ENCODE results near the gene PI4KA.
"Not testable (repeated sequence)": the region's sequence is repeated elsewhere in the genome, so short reads cannot be mapped to it uniquely, and the experiment has no call there.

Gene PI4KA

DNA sequence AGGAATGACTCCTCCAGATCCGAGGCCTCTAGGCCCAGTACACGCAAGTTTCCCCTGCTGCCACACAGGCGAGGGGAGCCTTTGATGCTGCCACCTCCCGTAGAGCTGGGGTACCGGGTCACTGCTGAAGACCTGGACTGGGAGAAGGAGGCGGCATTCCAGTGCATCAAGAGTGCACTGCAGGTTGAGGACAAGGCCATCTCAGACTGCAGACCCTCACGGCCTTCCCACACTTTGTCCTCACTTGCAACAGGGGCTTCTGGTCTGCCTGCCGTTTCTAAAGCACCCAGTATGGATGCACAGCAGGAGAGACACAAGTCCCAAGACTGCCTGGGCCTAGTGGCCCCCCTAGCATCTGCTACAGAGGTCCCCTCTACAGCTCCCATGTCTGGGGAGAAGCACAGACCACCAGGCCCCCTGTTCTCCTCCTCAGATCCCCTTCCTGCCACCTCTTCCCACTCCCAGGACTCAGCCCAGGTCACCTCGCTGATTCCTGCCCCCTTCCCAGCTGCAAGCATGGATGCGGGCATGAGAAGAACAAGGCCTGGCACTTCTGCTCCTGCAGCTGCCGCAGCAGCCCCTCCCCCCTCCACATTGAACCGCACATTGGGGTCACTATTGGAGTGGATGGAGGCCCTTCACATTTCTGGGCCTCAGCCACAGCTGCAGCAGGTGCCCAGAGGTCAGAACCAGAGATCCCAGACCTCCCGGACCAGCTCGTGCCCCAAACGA lies 167.9 kb downstream of the PI4KA start:
- DNase-seq (ENCODE audit: low read depth in 1 of 2, low spot score in 1 of 2): not testable (repeated sequence)

DNA sequence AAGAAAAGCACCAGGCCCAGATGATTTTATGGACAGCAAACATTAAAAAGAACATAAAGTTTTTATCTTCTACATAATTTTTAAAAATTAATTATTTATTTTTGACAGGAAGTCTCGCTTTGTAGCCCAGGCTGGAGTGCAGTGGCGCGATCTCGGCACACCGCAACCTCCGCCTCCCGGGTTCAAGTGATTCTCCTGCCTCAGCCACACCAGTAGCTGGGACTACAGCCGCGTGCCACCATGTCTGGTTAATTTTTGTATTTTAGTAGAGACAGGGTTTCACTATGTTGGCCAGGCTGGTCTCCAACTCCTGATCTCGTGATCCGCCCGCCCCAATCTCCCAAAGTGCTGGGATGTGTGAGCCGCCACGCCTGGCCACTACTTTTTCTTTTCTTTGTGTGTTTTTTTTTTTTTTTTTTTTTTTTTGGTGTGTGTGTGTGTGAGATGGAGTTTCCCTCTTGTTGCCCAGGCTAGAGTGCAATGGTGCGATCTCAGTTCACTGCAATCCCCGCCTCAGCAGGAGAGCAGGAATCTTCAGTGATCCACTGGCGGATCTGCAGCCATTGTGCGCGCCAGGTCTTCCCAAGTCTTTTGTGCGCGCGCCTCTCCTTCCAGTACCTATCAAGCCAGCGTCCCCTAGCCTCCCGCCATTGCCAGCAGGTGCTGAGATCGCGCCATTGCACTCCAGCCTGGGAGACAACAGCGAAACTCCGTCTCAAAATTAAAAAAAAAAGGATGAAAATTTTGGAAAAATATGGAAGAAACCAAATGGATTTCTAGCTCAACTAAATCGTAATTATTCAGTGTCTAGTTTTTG lies 171.0 kb downstream of the PI4KA start:
- not testable (repeated sequence) for DNase-seq (ENCODE audit: low read depth in 1 of 2, low spot score in 1 of 2); H3K27ac ChIP-seq (replicated peaks); H3K4me3 ChIP-seq (replicated peaks; ENCODE audit: insufficient read depth, low read length); H3K27me3 ChIP-seq (ENCODE audit: insufficient read depth, poor library complexity, severe bottlenecking)

More for the DNA sequence above, 167.9 kb downstream of the PI4KA start:
- not testable (repeated sequence) for H3K27ac ChIP-seq (replicated peaks); H3K27me3 ChIP-seq (ENCODE audit: insufficient read depth, poor library complexity, severe bottlenecking); H3K4me3 ChIP-seq (replicated peaks; ENCODE audit: insufficient read depth, low read length)

DNA sequence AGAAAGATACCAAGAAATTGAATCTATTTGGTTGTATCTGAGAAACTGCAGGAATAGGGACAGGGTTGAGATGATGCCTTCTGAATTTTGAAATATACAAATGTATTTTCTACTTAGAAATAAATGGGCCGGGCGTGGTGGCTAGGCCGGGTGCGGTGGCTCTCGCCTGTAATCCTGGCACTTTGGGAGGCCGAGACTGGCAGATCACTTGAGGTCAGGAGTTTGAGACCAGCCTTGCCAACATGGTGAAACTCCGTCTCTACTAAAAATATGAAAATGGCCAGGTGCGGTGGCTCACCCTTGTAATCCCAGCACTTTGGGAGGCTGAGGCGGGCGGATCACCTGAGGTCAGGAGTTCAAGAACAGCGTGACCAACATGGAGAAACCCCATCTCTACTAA lies 172.8 kb downstream of the PI4KA start:
- not testable (repeated sequence) for H3K27me3 ChIP-seq (ENCODE audit: insufficient read depth, poor library complexity, severe bottlenecking); H3K27ac ChIP-seq (replicated peaks); H3K4me3 ChIP-seq (replicated peaks; ENCODE audit: insufficient read depth, low read length); DNase-seq (ENCODE audit: low read depth in 1 of 2, low spot score in 1 of 2)

DNA sequence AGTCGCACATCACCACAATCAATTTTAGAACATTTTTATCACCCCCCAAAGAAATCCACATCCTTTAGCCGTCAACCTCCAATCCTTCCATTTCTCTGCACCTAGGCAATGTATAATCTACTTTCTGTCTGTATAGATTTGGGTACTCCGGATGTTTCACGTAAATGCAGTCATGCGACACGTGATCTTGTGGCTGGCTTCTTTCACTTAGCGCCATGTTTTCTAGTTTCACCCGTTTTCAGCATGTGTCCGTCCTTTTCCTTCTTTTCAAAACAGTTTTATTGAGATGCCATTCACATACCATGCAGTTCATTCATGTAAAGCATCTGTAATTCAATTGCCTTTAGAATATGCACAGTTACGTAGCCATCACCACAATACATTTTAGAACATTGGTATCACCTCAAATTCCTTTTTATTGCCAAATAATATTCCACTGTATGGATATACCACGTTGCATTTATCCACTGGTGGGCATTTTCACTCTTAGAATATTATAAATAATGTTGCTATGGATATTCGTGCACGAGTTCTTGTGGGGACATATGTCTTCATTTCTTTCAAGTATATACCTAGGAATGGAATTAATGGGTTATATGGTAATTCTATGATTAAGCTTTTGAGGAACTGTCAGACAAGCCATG lies 179.7 kb downstream of the PI4KA start:
- H3K27ac ChIP-seq (replicated peaks); H3K4me3 ChIP-seq (replicated peaks; ENCODE audit: insufficient read depth, low read length); H3K27me3 ChIP-seq (ENCODE audit: insufficient read depth, poor library complexity, severe bottlenecking); DNase-seq (ENCODE audit: low read depth in 1 of 2, low spot score in 1 of 2): not testable (repeated sequence)

DNA sequence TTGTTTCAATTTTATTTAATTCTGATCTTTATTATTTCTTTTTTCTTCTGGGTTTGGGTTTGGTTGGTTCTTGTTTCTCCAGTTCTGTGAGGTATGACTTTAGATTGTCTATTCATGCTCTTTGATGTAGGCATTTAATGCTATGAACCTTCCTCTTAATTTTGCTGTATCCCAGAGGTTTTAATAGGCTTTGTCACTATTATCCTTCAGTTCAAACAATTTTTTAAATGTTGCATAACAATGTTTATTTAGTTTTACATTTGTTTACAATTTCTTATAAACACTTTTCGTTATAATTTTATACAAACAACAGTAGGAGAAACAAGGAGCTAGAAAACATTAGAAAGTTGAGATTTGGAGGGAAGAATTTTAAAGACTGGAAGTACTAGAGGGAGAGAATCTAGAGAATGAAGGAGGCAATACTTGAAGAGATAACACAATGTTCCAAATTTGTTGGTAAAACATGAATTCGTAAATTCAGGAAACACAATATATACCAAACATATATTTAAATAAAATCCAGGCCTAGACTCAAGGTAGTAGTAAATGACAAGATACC lies 180.8 kb downstream of the PI4KA start:
- no peak for DNase-seq (ENCODE audit: low read depth in 1 of 2, low spot score in 1 of 2)
- Histone ChIP-seq H3K27me3 (ENCODE audit: insufficient read depth, poor library complexity, severe bottlenecking) (peaks cover 9% of the 10 kb centered on the region), H3K4me3 (replicated peaks; ENCODE audit: insufficient read depth, low read length) (no peak overlapping the region), H3K27ac (replicated peaks) (no peak overlapping the region)
- TF ChIP-seq POLR2AphosphoS5 (IDR thresholded peaks at IDR 0.05; ENCODE audit: low read depth): no peak
- TF ChIP-seq, protein P1, sequence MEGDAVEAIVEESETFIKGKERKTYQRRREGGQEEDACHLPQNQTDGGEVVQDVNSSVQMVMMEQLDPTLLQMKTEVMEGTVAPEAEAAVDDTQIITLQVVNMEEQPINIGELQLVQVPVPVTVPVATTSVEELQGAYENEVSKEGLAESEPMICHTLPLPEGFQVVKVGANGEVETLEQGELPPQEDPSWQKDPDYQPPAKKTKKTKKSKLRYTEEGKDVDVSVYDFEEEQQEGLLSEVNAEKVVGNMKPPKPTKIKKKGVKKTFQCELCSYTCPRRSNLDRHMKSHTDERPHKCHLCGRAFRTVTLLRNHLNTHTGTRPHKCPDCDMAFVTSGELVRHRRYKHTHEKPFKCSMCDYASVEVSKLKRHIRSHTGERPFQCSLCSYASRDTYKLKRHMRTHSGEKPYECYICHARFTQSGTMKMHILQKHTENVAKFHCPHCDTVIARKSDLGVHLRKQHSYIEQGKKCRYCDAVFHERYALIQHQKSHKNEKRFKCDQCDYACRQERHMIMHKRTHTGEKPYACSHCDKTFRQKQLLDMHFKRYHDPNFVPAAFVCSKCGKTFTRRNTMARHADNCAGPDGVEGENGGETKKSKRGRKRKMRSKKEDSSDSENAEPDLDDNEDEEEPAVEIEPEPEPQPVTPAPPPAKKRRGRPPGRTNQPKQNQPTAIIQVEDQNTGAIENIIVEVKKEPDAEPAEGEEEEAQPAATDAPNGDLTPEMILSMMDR (IDR thresholded peaks at IDR 0.05; ENCODE audit: insufficient read depth, low read length): no peak
- TF ChIP-seq, protein P2, sequence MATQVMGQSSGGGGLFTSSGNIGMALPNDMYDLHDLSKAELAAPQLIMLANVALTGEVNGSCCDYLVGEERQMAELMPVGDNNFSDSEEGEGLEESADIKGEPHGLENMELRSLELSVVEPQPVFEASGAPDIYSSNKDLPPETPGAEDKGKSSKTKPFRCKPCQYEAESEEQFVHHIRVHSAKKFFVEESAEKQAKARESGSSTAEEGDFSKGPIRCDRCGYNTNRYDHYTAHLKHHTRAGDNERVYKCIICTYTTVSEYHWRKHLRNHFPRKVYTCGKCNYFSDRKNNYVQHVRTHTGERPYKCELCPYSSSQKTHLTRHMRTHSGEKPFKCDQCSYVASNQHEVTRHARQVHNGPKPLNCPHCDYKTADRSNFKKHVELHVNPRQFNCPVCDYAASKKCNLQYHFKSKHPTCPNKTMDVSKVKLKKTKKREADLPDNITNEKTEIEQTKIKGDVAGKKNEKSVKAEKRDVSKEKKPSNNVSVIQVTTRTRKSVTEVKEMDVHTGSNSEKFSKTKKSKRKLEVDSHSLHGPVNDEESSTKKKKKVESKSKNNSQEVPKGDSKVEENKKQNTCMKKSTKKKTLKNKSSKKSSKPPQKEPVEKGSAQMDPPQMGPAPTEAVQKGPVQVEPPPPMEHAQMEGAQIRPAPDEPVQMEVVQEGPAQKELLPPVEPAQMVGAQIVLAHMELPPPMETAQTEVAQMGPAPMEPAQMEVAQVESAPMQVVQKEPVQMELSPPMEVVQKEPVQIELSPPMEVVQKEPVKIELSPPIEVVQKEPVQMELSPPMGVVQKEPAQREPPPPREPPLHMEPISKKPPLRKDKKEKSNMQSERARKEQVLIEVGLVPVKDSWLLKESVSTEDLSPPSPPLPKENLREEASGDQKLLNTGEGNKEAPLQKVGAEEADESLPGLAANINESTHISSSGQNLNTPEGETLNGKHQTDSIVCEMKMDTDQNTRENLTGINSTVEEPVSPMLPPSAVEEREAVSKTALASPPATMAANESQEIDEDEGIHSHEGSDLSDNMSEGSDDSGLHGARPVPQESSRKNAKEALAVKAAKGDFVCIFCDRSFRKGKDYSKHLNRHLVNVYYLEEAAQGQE (IDR thresholded peaks at IDR 0.05; ENCODE audit: insufficient replicate concordance, low read depth): no peak
- TF ChIP-seq GABPA (IDR thresholded peaks at IDR 0.05; ENCODE audit: low read depth): no peak
- no peak for TF ChIP-seq SPI1 (IDR thresholded peaks at IDR 0.05; ENCODE audit: borderline replicate concordance, low read depth)

DNA sequence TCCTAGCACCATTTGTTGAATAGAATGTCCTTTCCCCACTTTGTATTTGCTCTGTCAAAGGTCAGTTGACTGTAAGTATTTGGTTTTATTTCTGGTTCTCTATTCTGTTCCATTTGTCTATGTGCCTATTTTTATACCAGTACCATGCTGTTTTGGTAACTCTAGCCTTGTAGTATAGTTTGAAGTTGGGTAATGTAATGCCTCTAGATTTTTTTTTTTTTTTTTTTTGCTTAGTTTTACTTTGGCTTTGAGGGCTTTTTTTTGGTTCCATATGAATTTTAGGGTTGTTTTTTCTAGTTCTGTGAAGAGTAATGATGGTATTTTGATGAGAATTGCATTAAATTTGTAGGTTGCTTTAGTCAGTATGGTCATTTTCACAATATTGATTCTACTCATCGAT lies 183.0 kb downstream of the PI4KA start:
- H3K27me3 ChIP-seq (ENCODE audit: insufficient read depth, poor library complexity, severe bottlenecking): peaks cover 19% of the 10 kb centered on the region
- not testable (repeated sequence) for DNase-seq (ENCODE audit: low read depth in 1 of 2, low spot score in 1 of 2); H3K27ac ChIP-seq (replicated peaks); H3K4me3 ChIP-seq (replicated peaks; ENCODE audit: insufficient read depth, low read length)

DNA sequence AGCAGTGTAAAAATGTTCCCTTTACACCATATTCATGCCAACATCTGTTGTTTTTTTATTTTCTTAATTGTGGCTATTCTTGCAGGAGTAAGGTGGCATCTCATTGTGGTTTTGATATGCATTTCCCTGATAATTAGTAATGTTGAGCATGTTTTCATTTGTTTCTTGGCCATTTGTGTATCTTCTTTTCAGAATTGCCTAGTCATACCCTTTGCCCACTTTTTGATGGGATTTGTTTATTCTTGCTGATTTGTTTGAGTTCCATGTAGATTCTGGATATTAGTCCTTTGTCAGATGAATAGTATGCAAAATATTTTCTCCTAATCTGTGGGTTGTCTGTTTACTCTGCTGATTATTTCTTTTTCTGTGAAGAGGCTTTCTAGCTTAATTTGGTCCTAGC lies 183.6 kb downstream of the PI4KA start:
- no peak overlapping the region for H3K27ac ChIP-seq (replicated peaks)
- TF ChIP-seq GABPA (IDR thresholded peaks at IDR 0.05; ENCODE audit: low read depth) (no peak), SPI1 (IDR thresholded peaks at IDR 0.05; ENCODE audit: borderline replicate concordance, low read depth) (no peak), POLR2AphosphoS5 (IDR thresholded peaks at IDR 0.05; ENCODE audit: low read depth) (no peak)
- TF ChIP-seq, protein P1 (IDR thresholded peaks at IDR 0.05; ENCODE audit: insufficient read depth, low read length): no peak
- TF ChIP-seq, protein P2 (IDR thresholded peaks at IDR 0.05; ENCODE audit: insufficient replicate concordance, low read depth): no peak
- no peak overlapping the region for H3K4me3 ChIP-seq (replicated peaks; ENCODE audit: insufficient read depth, low read length)
- no peak for DNase-seq (ENCODE audit: low read depth in 1 of 2, low spot score in 1 of 2)
- peaks cover 19% of the 10 kb centered on the region for H3K27me3 ChIP-seq (ENCODE audit: insufficient read depth, poor library complexity, severe bottlenecking)

Measured in HL-60 (cell line).